NB4 (cell line): ENCODE measurements around the gene LHX5.

ENCODE experiments used
- DNase-seq: peaks from one replicate; pipeline ENCODE4 v3.0.0; 2010; ENCODE audit warnings: low read depth
- H3K4me3 ChIP-seq: one replicate; pipeline ENCODE4 v1.5.1; 2011; ENCODE audit warnings: mild to moderate bottlenecking, low read depth, low read length, moderate library complexity
- MAX ChIP-seq: IDR thresholded peaks from 2 replicates; pipeline ENCODE4 v1.6.1; 2011; ENCODE audit warnings: low read depth, low read length
- MYC ChIP-seq: IDR thresholded peaks from 2 replicates; pipeline ENCODE4 v1.6.1; 2011; ENCODE audit warnings: low read depth, low read length
- POLR2A ChIP-seq: IDR thresholded peaks from 2 replicates; pipeline ENCODE4 v1.6.1; 2011; ENCODE audit warnings: mild to moderate bottlenecking; ENCODE audit not compliant: insufficient read length; ENCODE audit errors: extremely low read depth
- TF ChIP-seq, protein P1 (sequence below): IDR thresholded peaks from one replicate; pipeline ENCODE4 v1.5.1; 2012; ENCODE audit warnings: low read depth, low read length

The LHX5 gene

DNA sequence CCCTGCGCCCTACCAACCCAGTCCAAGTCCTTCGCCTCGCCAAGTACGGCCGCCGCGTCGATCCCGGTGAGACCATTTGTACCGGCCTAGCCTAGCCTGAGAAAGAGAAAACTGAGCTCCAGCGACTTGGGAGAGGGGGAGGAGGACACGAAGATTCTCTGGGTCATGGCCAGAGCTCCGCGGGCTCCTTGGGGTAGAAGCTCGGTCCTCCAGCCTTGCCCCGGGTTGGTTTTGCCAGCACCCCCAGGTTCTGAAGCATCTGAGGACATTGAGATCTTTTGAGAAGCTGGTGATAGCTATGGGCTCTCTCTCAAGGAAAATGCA is 7.3 kb downstream of the LHX5 start:
- no peak overlapping the region for H3K4me3 ChIP-seq
- TF ChIP-seq POLR2A (no peak), MYC (no peak), MAX (no peak)
- TF ChIP-seq, protein P1, sequence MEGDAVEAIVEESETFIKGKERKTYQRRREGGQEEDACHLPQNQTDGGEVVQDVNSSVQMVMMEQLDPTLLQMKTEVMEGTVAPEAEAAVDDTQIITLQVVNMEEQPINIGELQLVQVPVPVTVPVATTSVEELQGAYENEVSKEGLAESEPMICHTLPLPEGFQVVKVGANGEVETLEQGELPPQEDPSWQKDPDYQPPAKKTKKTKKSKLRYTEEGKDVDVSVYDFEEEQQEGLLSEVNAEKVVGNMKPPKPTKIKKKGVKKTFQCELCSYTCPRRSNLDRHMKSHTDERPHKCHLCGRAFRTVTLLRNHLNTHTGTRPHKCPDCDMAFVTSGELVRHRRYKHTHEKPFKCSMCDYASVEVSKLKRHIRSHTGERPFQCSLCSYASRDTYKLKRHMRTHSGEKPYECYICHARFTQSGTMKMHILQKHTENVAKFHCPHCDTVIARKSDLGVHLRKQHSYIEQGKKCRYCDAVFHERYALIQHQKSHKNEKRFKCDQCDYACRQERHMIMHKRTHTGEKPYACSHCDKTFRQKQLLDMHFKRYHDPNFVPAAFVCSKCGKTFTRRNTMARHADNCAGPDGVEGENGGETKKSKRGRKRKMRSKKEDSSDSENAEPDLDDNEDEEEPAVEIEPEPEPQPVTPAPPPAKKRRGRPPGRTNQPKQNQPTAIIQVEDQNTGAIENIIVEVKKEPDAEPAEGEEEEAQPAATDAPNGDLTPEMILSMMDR = no peak
- DNase-seq = no peak

- H3K4me3 ChIP-seq = no peak overlapping the region
- TF ChIP-seq, protein P1 = no peak
- TF ChIP-seq POLR2A (no peak), MYC (no peak), MAX (no peak)
- DNase-seq = no peak
Observed at GRCh38 chr12:113463746-113464451, 7.8 kb downstream of the LHX5 start.

GRCh38 chr12:113462998-113463745 is 8.5 kb downstream of the LHX5 start:
- no peak for DNase-seq
- no peak overlapping the region for H3K4me3 ChIP-seq
- TF ChIP-seq, protein P1 = no peak
- TF ChIP-seq POLR2A (no peak), MAX (no peak), MYC (no peak)

DNA sequence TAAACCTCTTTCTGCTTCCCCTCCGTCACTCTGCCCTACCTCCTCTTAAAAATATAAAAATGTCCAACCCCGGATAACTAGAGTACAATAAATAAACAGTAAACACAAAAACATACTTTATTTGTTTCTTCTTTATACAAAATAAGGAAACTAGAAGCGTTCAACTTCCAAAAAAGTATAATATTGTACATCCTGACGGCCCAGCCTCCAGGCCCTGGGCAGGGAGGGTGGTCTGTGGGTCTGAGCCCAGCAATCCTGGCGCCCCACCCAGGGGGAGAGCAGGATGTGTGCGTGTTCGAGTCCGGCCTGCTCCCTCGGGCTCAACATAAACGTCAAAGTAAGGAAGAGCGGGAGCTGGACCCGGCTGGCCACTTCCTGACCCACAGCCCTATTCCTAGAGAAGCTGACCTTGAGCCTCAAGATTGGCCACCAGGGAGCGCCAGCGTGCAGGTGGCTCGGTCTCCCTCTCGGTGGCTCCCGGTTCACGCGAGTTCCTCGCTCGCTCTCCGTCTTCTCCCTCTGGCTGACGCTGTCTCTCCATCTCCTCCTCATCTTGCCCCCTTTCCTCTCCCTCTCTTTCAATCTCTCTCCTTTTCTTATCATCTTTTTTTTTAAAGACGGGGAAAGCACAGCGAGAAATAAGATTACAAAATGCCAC is 9.4 kb downstream of the LHX5 start:
- H3K4me3 ChIP-seq = no peak overlapping the region
- DNase-seq = peak; percentile 78
- no peak for TF ChIP-seq POLR2A
- TF ChIP-seq, protein P1 = peak; percentile 97

DNA sequence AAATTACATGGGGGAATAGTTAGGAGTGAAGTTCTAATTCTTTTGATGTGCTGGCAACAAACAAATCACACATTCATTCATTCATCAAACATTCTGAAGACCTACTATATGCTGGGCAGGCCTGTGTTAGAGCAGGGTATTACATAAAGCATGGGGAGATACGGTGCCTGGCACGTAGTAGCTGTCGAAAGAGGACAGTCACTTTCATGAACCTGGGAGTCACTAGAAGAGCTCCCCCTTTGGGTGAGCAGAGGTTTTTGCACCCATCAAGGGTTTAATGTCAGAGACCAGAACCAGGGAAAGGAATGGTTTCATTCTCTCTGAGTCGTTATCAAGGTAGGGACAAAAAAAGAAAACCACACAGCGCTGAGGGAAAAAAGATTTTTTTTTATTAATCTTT is 10.0 kb downstream of the LHX5 start:
- peak; percentile 70 for DNase-seq
- H3K4me3 ChIP-seq = no peak overlapping the region
- TF ChIP-seq, protein P1 = peak; percentile 96
- no peak for TF ChIP-seq POLR2A
